ENCODE data around the gene MAPK10.

DNA sequence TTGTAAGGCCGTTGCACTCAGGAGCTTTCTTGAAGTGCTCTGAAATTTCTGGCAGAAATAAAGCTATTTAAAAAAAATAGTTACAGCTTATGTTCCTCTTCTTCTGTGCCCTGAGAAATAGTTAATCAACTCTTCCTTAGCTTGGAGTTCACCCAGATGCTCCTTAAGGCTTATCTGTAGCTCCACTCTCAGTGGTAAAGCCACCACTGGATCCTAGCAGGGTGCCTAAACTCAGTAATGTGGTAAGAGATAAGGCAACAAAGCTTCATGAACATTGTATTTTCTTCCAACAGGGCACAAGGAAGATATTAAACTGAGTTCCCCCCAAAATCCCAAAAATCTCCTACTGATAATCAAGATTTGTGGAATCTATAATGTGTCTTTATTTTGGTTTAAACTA lies 299.5 kb downstream of the MAPK10 start:
- no peak for TF ChIP-seq FOXM1 (IDR thresholded peaks at IDR 0.05; ENCODE audit: borderline replicate concordance)
- TF ChIP-seq FOXK2 (IDR thresholded peaks at IDR 0.05) = no peak
